SJSA1 (cell line): ENCODE data around the gene ATXN1L. TPM values are rescaled to one million over a fixed set of nuclear protein-coding genes. Genes with fewer than 3 reads are reported as not detected.

Source experiments
- DNase-seq, 2 experiments: peaks; one replicate each; pipeline ENCODE4 v3.0.0-alpha.2; 2015 to 2020; ENCODE audit warnings: low spot score in 2 of 2, low read depth in 1 of 2
- H3K27ac ChIP-seq: fragments of 250-450 bp; sonication (Bioruptor Pico); 2 replicates; pipeline ENCODE4 v1.5.1; 2020; ENCODE audit warnings: mild to moderate bottlenecking, moderate library complexity
- H3K27me3 ChIP-seq: fragments of 250-450 bp; sonication (Bioruptor Pico); replicated peaks from 2 replicates; pipeline ENCODE4 v1.5.1; 2020; ENCODE audit warnings: mild to moderate bottlenecking, moderate library complexity
- H3K36me3 ChIP-seq: fragments of 250-450 bp; sonication (Bioruptor Pico); 2 replicates; pipeline ENCODE4 v1.5.1; 2020; ENCODE audit warnings: mild to moderate bottlenecking
- H3K4me1 ChIP-seq: fragments of 250-450 bp; sonication (Bioruptor Pico); replicated peaks from 2 replicates; pipeline ENCODE4 v1.6.1; 2021; ENCODE audit warnings: mild to moderate bottlenecking
- H3K4me3 ChIP-seq: fragments of 250-450 bp; sonication (Bioruptor Pico); 2 replicates; pipeline ENCODE4 v1.5.1; 2020; ENCODE audit warnings: mild to moderate bottlenecking
- H3K9me3 ChIP-seq: fragments of 250-450 bp; sonication (Bioruptor Pico); replicated peaks from 2 replicates; pipeline ENCODE4 v1.5.1; 2020; ENCODE audit warnings: mild to moderate bottlenecking
- total RNA-seq: library from RNA; depleted of rRNA; stranded (reverse); fragments of >200 nt; shearing (Covaris generic); gene quantifications from 2 replicates; pipeline ENCODE4 v1.2.3, GENCODE V29; 2014

Gene ATXN1L
- total RNA-seq, 1 experiment from 2014 or later: 24.2 TPM

GRCh38 chr16:71834291-71834690, 11.5 kb upstream of the ATXN1L start:
- Histone ChIP-seq H3K4me1 (no peaks in the 10 kb centered on the region), H3K9me3 (no peaks in the 10 kb centered on the region), H3K4me3 (no peak overlapping the region), H3K27me3 (no peaks in the 10 kb centered on the region), H3K27ac (no peak overlapping the region), H3K36me3 (no peaks in the 10 kb centered on the region)
- no peak for DNase-seq

GRCh38 chr16:71837150-71837549, 8.6 kb upstream of the ATXN1L start:
- no peak overlapping the region for H3K4me3 ChIP-seq
- H3K27ac ChIP-seq: no peak overlapping the region
- H3K27me3 ChIP-seq: no peaks in the 10 kb centered on the region
- no peaks in the 10 kb centered on the region for H3K9me3 ChIP-seq
- DNase-seq: no peak
- H3K36me3 ChIP-seq: no peaks in the 10 kb centered on the region
- no peaks in the 10 kb centered on the region for H3K4me1 ChIP-seq

GRCh38 chr16:71840052-71840451, 5.7 kb upstream of the ATXN1L start:
- no peak for DNase-seq
- no peaks in the 10 kb centered on the region for H3K4me1 ChIP-seq
- no peak overlapping the region for H3K4me3 ChIP-seq
- no peaks in the 10 kb centered on the region for H3K36me3 ChIP-seq
- H3K27ac ChIP-seq: no peak overlapping the region
- H3K9me3 ChIP-seq: no peaks in the 10 kb centered on the region
- no peaks in the 10 kb centered on the region for H3K27me3 ChIP-seq

GRCh38 chr16:71843572-71843971, 2.2 kb upstream of the ATXN1L start:
- Histone ChIP-seq H3K4me1 (peaks cover 9% of the 10 kb centered on the region; the same call in 1 of the 2 replicates), H3K4me3 (no peak overlapping the region), H3K27ac (no peak overlapping the region), H3K36me3 (peaks cover 16% of the 10 kb centered on the region), H3K9me3 (no peaks in the 10 kb centered on the region), H3K27me3 (no peaks in the 10 kb centered on the region)
- no peak for DNase-seq

GRCh38 chr16:71846431-71846830, 655 bp downstream of the ATXN1L start:
- no peaks in the 10 kb centered on the region for H3K9me3 ChIP-seq
- no peaks in the 10 kb centered on the region for H3K27me3 ChIP-seq
- no peak for DNase-seq
- H3K4me3 ChIP-seq: peak overlapping the region; percentile 80
- H3K36me3 ChIP-seq: peaks cover 43% of the 10 kb centered on the region
- H3K4me1 ChIP-seq: peaks cover 9% of the 10 kb centered on the region; the same call in 1 of the 2 replicates
- no peak overlapping the region; the same call in 1 of the 2 replicates for H3K27ac ChIP-seq

GRCh38 chr16:71847096-71847495, 1.3 kb downstream of the ATXN1L start:
- Histone ChIP-seq H3K36me3 (peaks cover 48% of the 10 kb centered on the region), H3K27me3 (no peaks in the 10 kb centered on the region), H3K4me3 (peak overlapping the region; percentile 80), H3K27ac (no peak overlapping the region), H3K4me1 (peaks cover 9% of the 10 kb centered on the region; the same call in 1 of the 2 replicates), H3K9me3 (no peaks in the 10 kb centered on the region)
- DNase-seq: no peak

GRCh38 chr16:71848622-71849021, 2.8 kb downstream of the ATXN1L start:
- DNase-seq: no peak
- Histone ChIP-seq H3K9me3 (no peaks in the 10 kb centered on the region), H3K4me3 (no peak overlapping the region), H3K4me1 (peaks cover 9% of the 10 kb centered on the region; the same call in 1 of the 2 replicates), H3K27me3 (no peaks in the 10 kb centered on the region), H3K27ac (no peak overlapping the region), H3K36me3 (peaks cover 60% of the 10 kb centered on the region)

GRCh38 chr16:71851746-71852145, 6.0 kb downstream of the ATXN1L start:
- Histone ChIP-seq H3K4me3 (no peak overlapping the region), H3K9me3 (no peaks in the 10 kb centered on the region), H3K27me3 (no peaks in the 10 kb centered on the region), H3K4me1 (peaks cover 4% of the 10 kb centered on the region; the same call in 1 of the 2 replicates), H3K36me3 (peaks cover 84% of the 10 kb centered on the region), H3K27ac (no peak overlapping the region)
- DNase-seq: no peak

- no peaks in the 10 kb centered on the region for H3K9me3 ChIP-seq
- no peaks in the 10 kb centered on the region; the same call in 1 of the 2 replicates for H3K4me1 ChIP-seq
- no peak overlapping the region for H3K4me3 ChIP-seq
- H3K36me3 ChIP-seq: peaks cover 86% of the 10 kb centered on the region
- H3K27me3 ChIP-seq: no peaks in the 10 kb centered on the region
- DNase-seq: no peak
- no peak overlapping the region for H3K27ac ChIP-seq
Observed at GRCh38 chr16:71852158-71852557, 6.4 kb downstream of the ATXN1L start.

- Histone ChIP-seq H3K27ac (no peak overlapping the region), H3K27me3 (no peaks in the 10 kb centered on the region), H3K4me3 (no peak overlapping the region), H3K36me3 (peaks cover 84% of the 10 kb centered on the region), H3K4me1 (no peaks in the 10 kb centered on the region), H3K9me3 (no peaks in the 10 kb centered on the region)
- no peak for DNase-seq
Observed at GRCh38 chr16:71852561-71852960, 6.8 kb downstream of the ATXN1L start.

- no peak overlapping the region for H3K27ac ChIP-seq
- H3K27me3 ChIP-seq: no peaks in the 10 kb centered on the region
- peaks cover 79% of the 10 kb centered on the region for H3K36me3 ChIP-seq
- no peak overlapping the region for H3K4me3 ChIP-seq
- DNase-seq: no peak
- no peaks in the 10 kb centered on the region for H3K9me3 ChIP-seq
- H3K4me1 ChIP-seq: no peaks in the 10 kb centered on the region
Observed at GRCh38 chr16:71853413-71853812, 7.6 kb downstream of the ATXN1L start.

GRCh38 chr16:71854369-71854948, 8.7 kb downstream of the ATXN1L start:
- DNase-seq: no peak
- Histone ChIP-seq H3K4me1 (no peaks in the 10 kb centered on the region), H3K9me3 (no peaks in the 10 kb centered on the region), H3K27me3 (no peaks in the 10 kb centered on the region), H3K36me3 (peaks cover 76% of the 10 kb centered on the region), H3K4me3 (no peak overlapping the region), H3K27ac (no peak overlapping the region)

GRCh38 chr16:71855937-71856662, 10.3 kb downstream of the ATXN1L start:
- Histone ChIP-seq H3K36me3 (peaks cover 63% of the 10 kb centered on the region), H3K4me1 (no peaks in the 10 kb centered on the region), H3K27me3 (no peaks in the 10 kb centered on the region), H3K4me3 (no peak overlapping the region), H3K9me3 (no peaks in the 10 kb centered on the region), H3K27ac (no peak overlapping the region)
- DNase-seq: no peak

GRCh38 chr16:71859762-71860521, 14.2 kb downstream of the ATXN1L start:
- Histone ChIP-seq H3K4me3 (no peak overlapping the region), H3K4me1 (no peaks in the 10 kb centered on the region), H3K9me3 (no peaks in the 10 kb centered on the region), H3K27me3 (no peaks in the 10 kb centered on the region), H3K36me3 (peaks cover 46% of the 10 kb centered on the region), H3K27ac (no peak overlapping the region)
- DNase-seq: no peak
